ENCODE data around the gene NCKAP5.

GRCh38 chr2:132830321-132830827 is 737.9 kb downstream of the NCKAP5 start:
- TF ChIP-seq, protein P1, sequence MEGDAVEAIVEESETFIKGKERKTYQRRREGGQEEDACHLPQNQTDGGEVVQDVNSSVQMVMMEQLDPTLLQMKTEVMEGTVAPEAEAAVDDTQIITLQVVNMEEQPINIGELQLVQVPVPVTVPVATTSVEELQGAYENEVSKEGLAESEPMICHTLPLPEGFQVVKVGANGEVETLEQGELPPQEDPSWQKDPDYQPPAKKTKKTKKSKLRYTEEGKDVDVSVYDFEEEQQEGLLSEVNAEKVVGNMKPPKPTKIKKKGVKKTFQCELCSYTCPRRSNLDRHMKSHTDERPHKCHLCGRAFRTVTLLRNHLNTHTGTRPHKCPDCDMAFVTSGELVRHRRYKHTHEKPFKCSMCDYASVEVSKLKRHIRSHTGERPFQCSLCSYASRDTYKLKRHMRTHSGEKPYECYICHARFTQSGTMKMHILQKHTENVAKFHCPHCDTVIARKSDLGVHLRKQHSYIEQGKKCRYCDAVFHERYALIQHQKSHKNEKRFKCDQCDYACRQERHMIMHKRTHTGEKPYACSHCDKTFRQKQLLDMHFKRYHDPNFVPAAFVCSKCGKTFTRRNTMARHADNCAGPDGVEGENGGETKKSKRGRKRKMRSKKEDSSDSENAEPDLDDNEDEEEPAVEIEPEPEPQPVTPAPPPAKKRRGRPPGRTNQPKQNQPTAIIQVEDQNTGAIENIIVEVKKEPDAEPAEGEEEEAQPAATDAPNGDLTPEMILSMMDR (IDR thresholded peaks at IDR 0.05): no peak
- no peak for TF ChIP-seq POLR2A (IDR thresholded peaks at IDR 0.05)
- no peak for TF ChIP-seq POLR2AphosphoS5 (IDR thresholded peaks at IDR 0.05; ENCODE audit: insufficient read depth in 1 of 2, low read depth in 1 of 2)

Measured in vagina (tissue), 2 donors.